NT2/D1 (cell line): ENCODE measurements around the gene RHOXF2B.
"Not testable (repeated sequence)": the region's sequence is repeated elsewhere in the genome, so short reads cannot be mapped to it uniquely, and the experiment has no call there.

ENCODE experiments used
- DNase-seq: peaks from one replicate; pipeline ENCODE4 v3.0.0-alpha.2; 2011; ENCODE audit warnings: low read depth, low spot score
- H3K27me3 ChIP-seq: 2 replicates; pipeline ENCODE4 v1.6.0; 2011; ENCODE audit warnings: mild to moderate bottlenecking; ENCODE audit not compliant: insufficient read length, insufficient read depth
- H3K36me3 ChIP-seq: 2 replicates; pipeline ENCODE4 v1.6.1; 2011; ENCODE audit warnings: mild to moderate bottlenecking, low read length, mixed read lengths; ENCODE audit not compliant: insufficient read depth, insufficient read length
- H3K4me1 ChIP-seq: 2 replicates; pipeline ENCODE4 v1.5.1; 2011; ENCODE audit not compliant: insufficient read depth, insufficient read length
- H3K4me3 ChIP-seq: 2 replicates; pipeline ENCODE4 v1.5.1; 2011; ENCODE audit warnings: low read depth; ENCODE audit not compliant: insufficient read length
- H3K9ac ChIP-seq: 2 replicates; pipeline ENCODE4 v1.6.0; 2011; ENCODE audit warnings: low read depth; ENCODE audit not compliant: insufficient read length
- H3K9me3 ChIP-seq: 2 replicates; pipeline ENCODE4 v1.5.1; 2011; ENCODE audit warnings: mild to moderate bottlenecking, low read length; ENCODE audit not compliant: insufficient read depth
- SUZ12 ChIP-seq: IDR thresholded peaks from 2 replicates; pipeline ENCODE4 v1.6.1; 2011; ENCODE audit not compliant: insufficient read length, insufficient read depth; ENCODE audit errors: extremely low read depth
- YY1 ChIP-seq: IDR thresholded peaks from 2 replicates; pipeline ENCODE4 v1.6.1; 2011; ENCODE audit not compliant: insufficient read length, insufficient read depth
- ZNF274 ChIP-seq: IDR thresholded peaks from 2 replicates; pipeline ENCODE4 v1.6.1; 2011; ENCODE audit warnings: mild to moderate bottlenecking, low read depth, low read length

RHOXF2B gene

DNA sequence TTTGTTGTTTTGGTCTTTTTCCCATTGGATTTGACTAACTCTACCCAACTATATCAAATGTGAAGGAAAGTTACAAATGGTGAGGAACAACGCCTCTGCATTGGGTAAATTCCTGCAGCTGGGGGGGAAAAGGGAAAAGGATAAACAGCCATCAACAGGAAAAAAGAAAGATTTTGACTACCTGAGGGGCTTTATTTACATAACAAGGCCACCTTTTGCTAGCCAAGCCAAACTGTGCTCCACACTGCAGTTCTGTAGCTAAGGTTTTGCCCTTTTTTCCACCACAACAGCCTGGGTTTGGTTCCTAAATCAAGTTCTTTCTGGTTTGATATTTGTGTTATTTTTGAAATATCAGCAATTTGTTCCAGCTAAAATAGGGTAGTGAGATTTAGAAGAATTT, 40.8 kb downstream of the RHOXF2B start:
- Histone ChIP-seq H3K4me3 (no peak overlapping the region), H3K9me3 (no peaks in the 10 kb centered on the region; the same call in 1 of the 2 replicates), H3K9ac (no peak overlapping the region), H3K4me1 (peaks cover 2% of the 10 kb centered on the region), H3K27me3 (no peaks in the 10 kb centered on the region), H3K36me3 (no peaks in the 10 kb centered on the region)
- peak; percentile 75 for DNase-seq
- TF ChIP-seq YY1 (no peak), ZNF274 (no peak), SUZ12 (no peak)

DNA sequence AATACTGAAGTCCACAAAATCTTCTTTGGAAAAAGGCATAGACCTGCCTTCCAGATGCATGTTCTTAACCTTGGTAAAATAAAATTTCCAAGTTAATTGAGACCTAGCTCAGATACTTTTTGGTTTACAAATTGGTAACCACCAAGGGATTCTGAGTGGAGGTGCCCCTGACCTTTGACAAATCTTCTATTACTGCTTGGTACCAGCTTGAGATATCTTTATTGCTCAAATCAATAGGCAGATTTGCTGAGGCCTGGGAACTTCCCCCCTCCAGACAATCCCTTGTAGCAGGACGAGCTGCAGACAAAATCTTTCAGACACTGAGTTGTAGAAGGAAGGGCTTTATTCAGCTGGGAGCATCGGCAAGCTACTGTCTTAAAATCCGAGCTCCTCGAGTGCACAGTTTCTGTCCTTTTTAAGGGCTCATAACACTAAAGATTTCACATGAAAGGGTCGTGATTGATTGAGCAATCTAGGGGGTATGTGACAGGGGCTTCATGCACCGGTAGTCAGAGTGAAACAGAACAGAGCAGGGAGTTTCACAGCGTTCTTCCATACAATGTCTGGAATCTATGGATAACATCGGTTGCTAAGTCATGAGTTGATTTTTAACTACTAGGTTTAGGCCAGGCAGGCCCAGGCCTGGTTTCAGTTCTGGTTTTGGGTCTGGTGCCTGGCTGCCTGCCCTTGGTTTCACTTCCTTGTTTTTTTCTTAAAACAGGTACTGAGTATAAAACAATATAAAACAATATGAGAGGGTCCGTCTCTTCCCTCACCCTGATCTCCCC, 41.8 kb downstream of the RHOXF2B start:
- not testable (repeated sequence) for H3K4me3 ChIP-seq, DNase-seq, H3K9me3 ChIP-seq, H3K9ac ChIP-seq, H3K36me3 ChIP-seq, H3K27me3 ChIP-seq, H3K4me1 ChIP-seq

DNA sequence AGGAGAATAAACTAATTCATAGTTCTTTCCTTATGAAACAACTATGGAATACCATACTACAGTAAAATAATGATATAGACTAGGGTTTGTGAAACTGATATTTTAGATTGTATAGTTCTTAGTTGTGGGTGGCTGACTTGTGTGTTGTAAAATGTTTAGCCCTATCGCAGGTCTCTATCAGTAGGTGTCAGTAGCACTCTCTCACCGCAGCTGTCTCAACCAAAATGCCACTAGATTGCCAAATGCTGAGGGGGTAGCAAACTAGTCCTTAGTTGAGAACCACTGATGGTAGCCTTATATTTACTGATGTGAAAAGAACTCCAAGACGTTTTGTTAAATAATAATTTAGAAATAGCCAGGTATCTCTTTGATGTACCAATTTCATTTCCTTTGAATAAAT, 48.1 kb downstream of the RHOXF2B start:
- DNase-seq = no peak
- Histone ChIP-seq H3K9ac (no peak overlapping the region), H3K4me3 (no peak overlapping the region), H3K9me3 (peaks cover 8% of the 10 kb centered on the region; the same call in 1 of the 2 replicates), H3K27me3 (no peaks in the 10 kb centered on the region), H3K4me1 (no peaks in the 10 kb centered on the region), H3K36me3 (no peaks in the 10 kb centered on the region)
- TF ChIP-seq YY1 (no peak), SUZ12 (no peak), ZNF274 (no peak)

DNA sequence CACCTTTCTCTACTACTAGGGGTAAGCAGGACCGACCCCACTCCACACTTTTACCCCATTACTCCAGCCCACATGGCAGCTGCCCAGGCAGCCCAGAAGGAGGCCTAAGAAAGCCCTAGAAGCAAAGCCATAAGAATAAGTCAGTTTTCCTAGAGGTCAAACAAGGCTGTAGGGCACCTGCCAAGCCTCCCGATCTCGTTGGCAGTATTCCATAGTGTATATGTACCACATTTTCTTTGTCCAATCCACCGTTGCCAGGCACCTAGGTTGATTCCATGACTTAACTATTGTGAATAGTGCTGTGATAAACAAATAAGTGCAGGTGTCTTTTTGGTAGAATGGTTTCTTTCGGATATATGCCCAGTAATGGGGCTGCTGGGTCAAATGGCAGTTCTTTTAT, 54.2 kb downstream of the RHOXF2B start:
- no peaks in the 10 kb centered on the region for H3K4me1 ChIP-seq
- TF ChIP-seq ZNF274 (no peak), YY1 (no peak), SUZ12 (no peak)
- H3K9me3 ChIP-seq = peaks cover 8% of the 10 kb centered on the region; the same call in 1 of the 2 replicates
- H3K9ac ChIP-seq = no peak overlapping the region
- no peaks in the 10 kb centered on the region for H3K27me3 ChIP-seq
- no peak for DNase-seq
- no peaks in the 10 kb centered on the region for H3K36me3 ChIP-seq
- no peak overlapping the region for H3K4me3 ChIP-seq

DNA sequence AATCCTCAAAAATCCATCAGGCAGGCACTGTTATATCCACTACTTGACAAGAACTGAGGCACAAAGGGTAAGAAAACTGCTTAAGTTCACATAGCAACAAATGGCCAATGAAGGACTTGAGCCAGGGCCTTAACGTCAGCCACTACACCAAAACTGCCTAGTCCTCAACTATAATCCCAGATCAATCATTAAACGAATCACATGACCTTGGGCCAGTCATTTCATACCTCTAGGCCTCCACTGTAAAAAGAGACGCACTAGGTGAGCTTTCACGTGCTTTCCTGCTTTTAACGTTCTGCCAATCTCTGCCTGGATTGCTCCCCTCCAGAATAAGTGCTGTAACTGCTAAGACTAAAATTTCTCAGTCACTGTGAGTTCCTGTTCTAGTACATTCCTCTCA, 54.7 kb downstream of the RHOXF2B start:
- H3K4me3 ChIP-seq = no peak overlapping the region
- no peak for TF ChIP-seq ZNF274
- TF ChIP-seq SUZ12 = no peak
- TF ChIP-seq YY1 = no peak
- no peaks in the 10 kb centered on the region for H3K4me1 ChIP-seq
- no peak for DNase-seq
- H3K9me3 ChIP-seq = peaks cover 8% of the 10 kb centered on the region; the same call in 1 of the 2 replicates
- H3K9ac ChIP-seq = no peak overlapping the region
- no peaks in the 10 kb centered on the region for H3K36me3 ChIP-seq
- H3K27me3 ChIP-seq = no peaks in the 10 kb centered on the region
